Measurements from ENCODE around the gene ZBTB37.

DNA sequence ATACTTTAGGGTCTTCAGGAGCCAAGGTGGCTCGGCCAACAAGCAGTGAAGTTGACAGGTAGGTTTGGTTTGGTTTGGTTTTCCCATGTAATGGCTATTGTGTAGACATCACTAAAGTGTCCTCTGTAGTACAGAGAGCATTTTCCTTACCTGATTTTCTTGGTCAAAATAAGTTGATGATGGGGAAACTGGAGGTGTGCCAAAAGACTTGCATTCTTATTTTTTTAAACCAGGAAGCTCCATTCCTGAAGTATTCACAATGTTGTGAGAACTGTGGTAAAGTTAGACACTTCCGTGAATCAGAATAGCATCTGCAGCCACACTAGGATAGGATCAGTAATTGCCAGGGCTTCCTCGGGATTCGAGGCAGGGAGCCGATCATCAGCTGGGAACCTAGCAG is 2.9 kb downstream of the ZBTB37 start:
- TF ChIP-seq ZNF274 (IDR thresholded peaks at IDR 0.05; ENCODE audit: borderline replicate concordance, low read depth, low read length) (no peak), CBX5 (IDR thresholded peaks at IDR 0.05; ENCODE audit: borderline replicate concordance, low read depth) (no peak), U2AF1 (optimal IDR thresholded peaks at IDR 0.05; ENCODE audit: low read depth, low read length) (no peak), ESRRA (IDR thresholded peaks at IDR 0.05; ENCODE audit: borderline replicate concordance, low read depth) (no peak), RAD21 (CRISPR knock-in tag; conservative IDR thresholded peaks at IDR 0.05 in 1 of 2, IDR thresholded peaks at IDR 0.05 in 1 of 2) (no peak), ZZZ3 (IDR thresholded peaks at IDR 0.05) (no peak), ZBTB1 (CRISPR knock-in tag; IDR thresholded peaks at IDR 0.05; ENCODE audit: borderline replicate concordance, low read depth) (no peak)
- TF ChIP-seq, protein P1, sequence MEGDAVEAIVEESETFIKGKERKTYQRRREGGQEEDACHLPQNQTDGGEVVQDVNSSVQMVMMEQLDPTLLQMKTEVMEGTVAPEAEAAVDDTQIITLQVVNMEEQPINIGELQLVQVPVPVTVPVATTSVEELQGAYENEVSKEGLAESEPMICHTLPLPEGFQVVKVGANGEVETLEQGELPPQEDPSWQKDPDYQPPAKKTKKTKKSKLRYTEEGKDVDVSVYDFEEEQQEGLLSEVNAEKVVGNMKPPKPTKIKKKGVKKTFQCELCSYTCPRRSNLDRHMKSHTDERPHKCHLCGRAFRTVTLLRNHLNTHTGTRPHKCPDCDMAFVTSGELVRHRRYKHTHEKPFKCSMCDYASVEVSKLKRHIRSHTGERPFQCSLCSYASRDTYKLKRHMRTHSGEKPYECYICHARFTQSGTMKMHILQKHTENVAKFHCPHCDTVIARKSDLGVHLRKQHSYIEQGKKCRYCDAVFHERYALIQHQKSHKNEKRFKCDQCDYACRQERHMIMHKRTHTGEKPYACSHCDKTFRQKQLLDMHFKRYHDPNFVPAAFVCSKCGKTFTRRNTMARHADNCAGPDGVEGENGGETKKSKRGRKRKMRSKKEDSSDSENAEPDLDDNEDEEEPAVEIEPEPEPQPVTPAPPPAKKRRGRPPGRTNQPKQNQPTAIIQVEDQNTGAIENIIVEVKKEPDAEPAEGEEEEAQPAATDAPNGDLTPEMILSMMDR (IDR thresholded peaks at IDR 0.05 in 2 of 3, conservative IDR thresholded peaks at IDR 0.05 in 1 of 3; ENCODE audit: insufficient read depth in 2 of 3, low read depth in 1 of 3, low read length in 3 of 3): no peak

Measured in K562 (cell line).